AG09309 (cell line): ENCODE results near the gene PARN.
A peak's percentile ranks its signal among the peaks of the same experiment; 100 is the strongest.

Experiments used
- DNase-seq: peaks from one replicate; pipeline ENCODE4 v3.0.0-alpha.2; 2010; ENCODE audit warnings: low read depth
- H3K4me3 ChIP-seq: 2 replicates; pipeline ENCODE4 v1.5.1; 2011; ENCODE audit warnings: mild to moderate bottlenecking, low read depth, low read length, moderate library complexity; ENCODE audit not compliant: control insufficient read depth
- TF ChIP-seq, protein P1 (sequence below): IDR thresholded peaks from 2 replicates; pipeline ENCODE4 v1.5.1; 2011; ENCODE audit warnings: mild to moderate bottlenecking, low read depth, low read length, inconsistent platforms; ENCODE audit not compliant: insufficient read depth, control insufficient read depth; ENCODE audit errors: missing control alignments

The PARN gene

DNA sequence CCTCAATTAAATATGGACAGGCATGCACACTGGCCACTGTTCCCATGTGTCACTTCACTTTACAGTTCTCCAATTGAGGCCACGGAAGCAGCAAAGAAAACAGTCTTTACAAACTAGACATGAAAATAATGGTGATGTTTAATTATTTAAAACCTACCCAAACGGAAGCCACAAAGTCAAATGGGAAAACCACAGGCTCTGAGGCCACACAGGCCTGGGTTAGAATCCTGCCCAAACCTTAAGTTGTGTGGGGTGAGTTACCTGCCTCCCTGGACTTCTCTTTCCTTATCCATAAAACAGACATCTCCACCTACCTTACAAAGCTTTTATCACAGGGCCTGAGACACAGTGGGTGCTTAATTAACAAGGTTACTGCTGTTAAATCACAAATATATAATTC is 137.4 kb downstream of the PARN start:
- DNase-seq, result no peak
- TF ChIP-seq, protein P1, sequence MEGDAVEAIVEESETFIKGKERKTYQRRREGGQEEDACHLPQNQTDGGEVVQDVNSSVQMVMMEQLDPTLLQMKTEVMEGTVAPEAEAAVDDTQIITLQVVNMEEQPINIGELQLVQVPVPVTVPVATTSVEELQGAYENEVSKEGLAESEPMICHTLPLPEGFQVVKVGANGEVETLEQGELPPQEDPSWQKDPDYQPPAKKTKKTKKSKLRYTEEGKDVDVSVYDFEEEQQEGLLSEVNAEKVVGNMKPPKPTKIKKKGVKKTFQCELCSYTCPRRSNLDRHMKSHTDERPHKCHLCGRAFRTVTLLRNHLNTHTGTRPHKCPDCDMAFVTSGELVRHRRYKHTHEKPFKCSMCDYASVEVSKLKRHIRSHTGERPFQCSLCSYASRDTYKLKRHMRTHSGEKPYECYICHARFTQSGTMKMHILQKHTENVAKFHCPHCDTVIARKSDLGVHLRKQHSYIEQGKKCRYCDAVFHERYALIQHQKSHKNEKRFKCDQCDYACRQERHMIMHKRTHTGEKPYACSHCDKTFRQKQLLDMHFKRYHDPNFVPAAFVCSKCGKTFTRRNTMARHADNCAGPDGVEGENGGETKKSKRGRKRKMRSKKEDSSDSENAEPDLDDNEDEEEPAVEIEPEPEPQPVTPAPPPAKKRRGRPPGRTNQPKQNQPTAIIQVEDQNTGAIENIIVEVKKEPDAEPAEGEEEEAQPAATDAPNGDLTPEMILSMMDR, result no peak
- no peak overlapping the region for H3K4me3 ChIP-seq

DNA sequence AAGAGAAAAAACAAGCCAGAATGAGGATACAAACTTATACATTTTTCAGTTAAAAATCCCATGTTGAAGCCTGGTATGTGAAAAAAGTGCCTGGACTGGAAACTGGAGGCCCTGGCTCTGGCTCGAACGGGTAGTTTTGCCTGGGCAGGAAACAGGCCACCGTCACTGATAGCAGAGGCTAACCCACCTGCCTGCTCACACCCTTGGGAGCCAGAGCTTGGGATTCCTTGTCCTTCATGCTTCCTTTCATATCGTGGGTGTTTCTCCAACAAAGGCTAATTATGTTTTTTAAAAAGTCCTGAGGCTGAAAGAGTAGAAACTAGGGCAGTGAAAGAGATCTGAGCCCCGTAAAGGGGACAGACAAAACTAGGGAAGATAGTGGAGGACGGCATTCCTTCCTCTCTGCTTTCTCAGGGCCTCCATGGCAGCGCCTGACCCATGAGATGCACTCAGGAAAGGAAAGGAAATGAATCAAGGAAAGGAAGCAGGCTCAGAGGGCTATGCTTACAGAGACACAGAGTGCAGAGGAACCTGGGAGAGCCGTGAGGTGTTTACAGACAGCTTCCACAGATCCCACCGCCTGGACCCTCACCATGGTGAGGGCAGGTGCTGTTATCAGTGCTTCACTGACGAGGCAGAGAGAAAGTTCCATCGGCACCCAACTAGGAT is 138.1 kb downstream of the PARN start:
- no peak overlapping the region for H3K4me3 ChIP-seq
- TF ChIP-seq, protein P1, result no peak
- DNase-seq, result no peak

DNA sequence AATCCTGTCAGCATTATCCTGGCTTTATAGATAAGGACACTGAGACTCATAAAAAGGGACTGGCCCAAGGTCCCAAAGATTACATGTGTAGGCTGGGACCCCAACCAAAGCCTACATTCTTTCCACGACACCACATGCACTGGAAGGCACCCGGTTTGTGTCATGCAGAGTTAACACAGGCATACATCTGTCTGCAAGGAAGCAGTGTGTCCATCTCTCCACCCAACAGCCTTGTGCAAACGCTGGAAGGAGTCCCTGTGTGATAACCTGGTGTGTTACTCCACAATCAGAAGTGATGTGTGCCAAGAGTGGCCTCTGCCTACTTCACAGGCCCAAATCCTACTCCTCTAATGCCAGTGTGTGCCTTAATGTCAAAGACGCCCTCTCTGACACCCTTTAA is 139.8 kb downstream of the PARN start:
- TF ChIP-seq, protein P1, result no peak
- no peak overlapping the region for H3K4me3 ChIP-seq
- no peak for DNase-seq

DNA sequence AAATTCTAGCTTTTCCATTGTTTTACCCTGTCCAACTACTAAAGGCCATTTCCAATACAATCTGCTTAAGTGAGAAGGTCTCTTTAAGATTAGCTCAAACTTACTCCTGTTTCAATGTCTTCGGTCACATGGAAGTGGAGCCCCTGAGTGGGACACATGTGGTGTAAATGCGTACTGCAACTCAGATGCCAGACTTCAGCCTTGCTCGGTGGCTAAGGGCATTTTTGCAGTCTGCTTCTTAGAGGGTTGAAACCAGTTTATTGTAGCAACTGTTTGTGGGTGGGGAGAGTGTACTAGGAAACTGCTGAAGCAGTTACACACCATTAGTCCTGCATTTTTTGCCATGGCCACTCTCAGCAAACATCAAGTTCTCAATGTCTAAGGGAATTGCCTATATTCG is 140.6 kb downstream of the PARN start:
- no peak overlapping the region for H3K4me3 ChIP-seq
- DNase-seq, result no peak
- TF ChIP-seq, protein P1, result peak; percentile 20

DNA sequence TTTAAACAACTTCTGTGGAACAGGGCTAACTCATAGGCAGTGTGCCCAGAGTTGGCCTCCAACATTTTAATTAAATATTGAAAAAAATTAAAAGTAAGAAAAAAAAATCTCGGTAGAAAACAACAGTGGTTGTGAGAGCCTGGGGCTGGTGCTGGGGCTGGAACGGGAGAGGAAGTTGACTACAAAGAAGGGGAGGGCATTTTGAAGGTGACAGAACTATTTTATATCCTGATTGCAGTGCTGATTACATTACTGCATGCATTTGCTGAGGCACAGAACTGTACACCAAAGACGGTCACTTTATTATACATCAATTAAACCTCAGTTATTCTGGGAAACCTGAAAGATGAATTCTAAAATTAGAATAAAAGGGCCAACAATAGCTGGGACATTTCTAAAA is 142.5 kb downstream of the PARN start:
- no peak for DNase-seq
- H3K4me3 ChIP-seq, result no peak overlapping the region
- TF ChIP-seq, protein P1, result no peak

DNA sequence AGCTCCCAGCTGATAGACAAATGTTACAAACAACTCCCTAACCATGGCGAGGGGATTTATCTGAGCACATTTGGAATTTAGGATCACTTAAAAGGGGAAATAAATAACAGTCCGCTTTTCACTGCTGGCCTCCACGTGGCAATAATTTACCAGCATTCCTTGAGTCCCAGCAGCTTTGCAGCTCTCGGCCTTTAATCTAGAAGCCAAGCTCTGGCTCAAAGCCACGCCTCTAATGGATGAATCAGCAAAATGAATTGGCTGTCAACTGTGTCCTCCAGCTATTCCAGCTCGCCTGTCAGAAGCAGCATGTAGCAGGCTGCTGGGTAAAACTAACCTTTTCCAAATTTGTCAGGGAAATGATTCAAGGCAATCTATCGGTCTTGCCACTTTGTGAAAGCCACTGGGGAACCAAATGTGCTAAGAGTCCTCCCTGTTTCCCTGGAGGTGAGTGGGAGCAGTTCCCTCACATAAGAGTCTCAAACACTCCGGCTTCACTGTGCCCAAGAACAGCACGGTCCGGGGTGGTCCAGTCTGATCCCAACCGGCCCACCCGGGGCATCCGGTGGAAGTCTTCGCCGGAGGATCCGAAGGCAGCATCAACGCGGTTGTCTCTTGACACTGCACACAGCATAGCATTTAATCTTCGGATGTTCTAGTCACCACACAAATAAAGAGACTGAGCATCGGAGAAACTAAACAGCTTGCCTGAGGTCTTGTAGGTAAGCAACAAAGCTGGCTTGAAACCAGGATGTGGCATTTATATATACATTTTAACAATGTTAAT is 143.3 kb downstream of the PARN start:
- peak; percentile 79 for DNase-seq
- TF ChIP-seq, protein P1, result no peak
- H3K4me3 ChIP-seq, result peak overlapping the region; percentile 22
